ENCODE measurements around the gene PPP4R3A. TPM values are rescaled to one million over a fixed set of nuclear protein-coding genes. Genes with fewer than 3 reads are reported as not detected.
"Not testable (repeated sequence)": the region's sequence is repeated elsewhere in the genome, so short reads cannot be mapped to it uniquely, and the experiment has no call there.

The PPP4R3A gene
- total RNA-seq (2014; rRNA removed; shearing (Covaris generic)) = 65.3 and 67.0 TPM in 2 replicates
- 45.2 and 48.2 TPM in 2 replicates for polyA plus RNA-seq (2015; cell fraction: cytosol; rRNA removed)
- 72.5 and 74.9 TPM in 2 replicates for polyA plus RNA-seq (2015; cell fraction: nucleus; rRNA removed)

DNA sequence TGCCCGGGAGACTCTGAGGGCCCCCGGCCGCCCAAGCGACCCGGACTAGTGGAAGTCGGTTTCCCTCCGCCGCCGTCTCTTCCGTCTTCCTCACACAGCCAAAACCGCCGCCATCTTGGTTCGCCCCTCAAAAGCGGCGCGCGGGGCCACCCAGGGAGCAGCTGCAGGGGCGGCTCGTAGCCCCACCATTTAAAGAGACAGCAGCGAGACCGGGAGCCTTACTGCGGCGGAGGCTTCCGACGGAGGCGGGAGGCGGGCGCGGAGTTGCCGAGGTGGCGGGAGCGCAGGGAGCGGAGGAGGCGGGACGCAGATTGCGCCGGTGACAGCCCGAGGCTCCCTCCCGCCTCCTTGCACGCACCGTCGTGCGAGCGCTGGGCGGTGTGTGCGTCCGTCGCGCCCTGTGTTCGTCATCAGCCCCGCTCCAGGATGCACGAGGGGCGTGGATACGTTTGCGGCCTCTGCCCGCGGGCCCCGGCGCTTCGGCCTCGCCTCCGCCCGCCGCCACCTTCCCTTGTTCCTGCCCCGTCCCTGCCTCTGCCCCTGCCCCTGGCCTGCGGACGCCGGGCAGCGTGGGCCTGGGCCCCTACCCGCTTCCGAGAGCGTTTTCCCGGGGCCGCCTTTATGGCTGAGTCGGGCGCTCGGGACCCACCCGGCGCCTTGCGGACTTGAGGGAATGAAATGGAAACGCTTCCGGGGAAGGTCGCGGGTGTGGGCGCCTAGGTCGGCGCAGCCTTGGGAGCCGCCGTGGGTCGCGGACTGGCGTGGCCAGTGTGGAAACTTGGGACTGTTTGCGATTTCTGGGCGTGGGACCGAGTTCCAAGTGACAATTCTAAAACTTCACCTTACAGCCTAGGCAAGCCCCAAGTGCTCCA, at the start of gene PPP4R3A:
Gene PPP4R3A (minus strand): TSS at position 140 of the 872 bp plus-strand sequence. CDS start 663 bp downstream, outside the sequence.
- peak; percentile 96 for DNase-seq (ENCODE audit: low read depth)

DNA sequence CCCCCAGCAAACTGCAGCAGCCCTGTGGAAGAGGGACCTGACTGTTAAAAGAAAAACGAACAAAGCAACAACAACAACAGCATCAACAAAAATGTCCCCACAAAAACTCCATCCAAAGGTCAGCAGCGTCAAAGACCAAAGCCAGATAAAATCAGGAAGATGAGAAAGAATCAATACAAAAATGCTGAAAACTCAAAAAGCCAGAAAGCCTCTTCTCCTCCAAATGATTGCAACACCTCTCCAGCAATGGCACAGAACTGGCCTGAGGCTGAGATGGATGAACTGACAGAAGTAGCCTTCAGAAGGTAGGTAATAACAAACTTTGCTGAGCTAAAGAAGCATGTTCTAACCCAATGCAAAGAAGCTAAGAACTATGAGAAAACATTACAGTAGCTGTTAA, 45.4 kb upstream of the PPP4R3A start:
- DNase-seq (ENCODE audit: low read depth) = no peak

GRCh38 chr14:91554535-91555332, 44.6 kb upstream of the PPP4R3A start:
- DNase-seq (ENCODE audit: low read depth) = no peak

DNA sequence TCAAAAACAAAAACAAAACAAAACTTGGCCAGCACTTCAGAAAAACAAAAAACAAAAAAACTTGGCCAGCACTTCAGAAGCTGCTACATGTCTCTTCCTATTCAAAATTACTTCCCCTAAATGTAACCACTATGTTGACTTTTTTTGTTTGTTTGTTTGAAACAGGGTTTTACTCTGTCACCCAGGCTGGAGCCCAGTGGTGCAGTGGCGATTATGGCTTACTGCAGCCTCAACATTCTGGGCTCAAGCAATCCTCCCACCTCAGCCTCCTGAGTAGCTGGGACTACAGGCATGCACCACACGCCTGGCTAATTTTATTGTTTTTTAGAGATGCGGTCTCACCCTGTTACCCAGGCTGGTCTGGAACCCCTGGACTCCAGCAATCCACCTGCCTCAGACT, 38.0 kb upstream of the PPP4R3A start:
- DNase-seq (ENCODE audit: low read depth) = no peak

DNA sequence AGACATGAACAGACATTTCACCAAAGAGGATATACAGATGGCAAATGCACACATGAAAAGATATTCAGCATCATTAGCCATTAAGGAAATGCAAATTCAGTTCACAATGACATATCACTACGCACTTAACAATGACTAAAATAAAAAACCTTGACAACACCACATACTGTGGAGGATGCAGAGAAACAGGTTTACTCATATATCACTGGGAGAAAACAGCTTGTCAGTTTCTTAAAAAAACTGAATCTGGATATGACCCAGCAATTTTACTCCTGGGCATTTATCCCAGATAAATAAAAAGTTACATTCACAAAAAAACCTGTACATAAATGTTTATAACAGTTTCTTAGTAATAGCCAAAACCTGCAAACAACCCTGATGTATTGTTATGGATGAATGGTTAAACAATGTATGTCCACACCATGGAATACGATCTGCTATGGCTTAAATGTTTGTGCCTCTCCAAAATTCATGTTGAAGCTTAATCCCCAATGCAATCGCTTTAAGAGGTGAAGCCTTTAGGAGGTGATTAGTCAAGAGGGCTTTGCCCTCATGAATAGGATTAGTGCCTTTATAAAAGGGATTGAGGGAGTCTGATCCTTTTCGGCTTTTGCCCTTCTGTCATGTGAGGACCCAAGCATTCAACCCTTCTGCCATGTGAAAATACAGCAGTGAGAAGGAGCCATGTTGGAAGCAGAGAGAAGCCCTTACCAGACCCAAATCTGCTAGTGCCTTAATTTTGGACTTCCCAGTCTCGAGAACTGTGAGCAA, 36.0 kb upstream of the PPP4R3A start:
- no peak for DNase-seq (ENCODE audit: low read depth)

DNA sequence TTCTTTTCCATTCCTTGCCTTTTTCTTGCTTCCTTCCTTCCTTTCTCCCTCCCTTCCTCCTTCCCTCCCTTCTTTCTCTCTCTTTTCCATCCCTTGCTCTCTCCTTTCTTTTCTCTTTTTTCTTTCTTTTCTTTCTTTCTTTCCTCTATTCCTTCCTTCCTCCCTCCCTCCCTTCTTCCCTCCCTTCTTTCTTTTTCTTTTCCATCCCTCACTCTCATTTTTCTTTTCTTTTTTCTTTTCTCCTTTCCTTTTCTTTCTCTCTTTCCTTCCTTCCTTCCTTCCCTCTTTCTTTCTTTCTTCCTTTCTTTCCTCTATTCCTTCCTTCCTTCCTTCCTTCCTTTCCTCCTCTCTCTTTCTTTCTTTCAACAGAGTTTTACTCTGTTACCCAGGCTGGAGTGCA, 35.1 kb upstream of the PPP4R3A start:
- DNase-seq (ENCODE audit: low read depth) = no peak

GRCh38 chr14:91536327-91536726, 26.2 kb upstream of the PPP4R3A start:
- DNase-seq (ENCODE audit: low read depth) = no peak

GRCh38 chr14:91534059-91534458, 23.9 kb upstream of the PPP4R3A start:
- not testable (repeated sequence) for DNase-seq (ENCODE audit: low read depth)

GRCh38 chr14:91533623-91534022, 23.5 kb upstream of the PPP4R3A start:
- no peak for DNase-seq (ENCODE audit: low read depth)

DNA sequence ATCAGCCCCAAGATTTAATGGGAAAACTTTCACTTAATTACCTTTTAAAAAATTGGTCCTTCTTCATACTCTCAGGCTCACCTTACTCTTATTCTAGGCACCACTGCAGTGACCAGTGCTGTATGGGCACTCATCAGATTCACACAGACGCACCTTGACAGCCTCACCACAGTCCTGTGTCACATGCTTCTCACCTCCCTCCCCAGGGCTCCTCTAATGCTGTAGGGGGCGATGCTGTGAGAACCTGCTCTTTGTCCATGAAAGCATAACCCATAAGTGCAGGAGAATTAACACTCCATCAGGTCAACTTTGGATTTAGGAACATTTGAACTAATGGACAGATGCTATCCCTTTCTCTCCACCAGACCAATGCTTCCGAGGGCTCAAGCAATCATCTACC, 13.9 kb upstream of the PPP4R3A start:
- no peak for DNase-seq (ENCODE audit: low read depth)

DNA sequence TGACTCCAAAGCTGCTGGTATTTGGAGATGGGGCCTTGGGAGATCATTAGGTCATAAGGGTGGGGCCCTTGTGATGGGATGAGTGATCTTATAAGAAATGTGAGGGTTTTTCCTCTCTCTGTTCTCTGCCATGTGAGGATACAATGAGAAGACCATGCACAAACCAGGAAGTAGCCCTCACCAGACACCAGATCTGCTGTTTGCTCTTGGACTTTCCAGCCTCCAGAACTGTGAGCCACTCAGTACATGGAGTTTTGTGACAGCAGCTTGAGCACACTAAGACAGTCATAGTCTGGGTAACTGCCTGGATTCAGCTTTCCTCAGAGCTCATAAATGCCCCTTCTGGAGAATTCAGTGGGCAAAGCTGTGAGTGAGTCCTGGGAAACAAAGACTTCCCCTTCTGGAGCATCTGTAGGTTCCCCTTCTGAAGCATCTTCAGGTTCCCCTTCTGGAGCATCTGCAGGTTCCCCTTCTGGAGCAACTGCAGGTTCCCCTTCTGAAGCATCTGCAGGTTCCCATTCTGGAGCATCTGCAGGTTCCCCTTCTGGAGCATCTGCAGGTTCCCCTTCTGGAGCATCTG, 11.0 kb upstream of the PPP4R3A start:
- no peak for DNase-seq (ENCODE audit: low read depth)

DNA sequence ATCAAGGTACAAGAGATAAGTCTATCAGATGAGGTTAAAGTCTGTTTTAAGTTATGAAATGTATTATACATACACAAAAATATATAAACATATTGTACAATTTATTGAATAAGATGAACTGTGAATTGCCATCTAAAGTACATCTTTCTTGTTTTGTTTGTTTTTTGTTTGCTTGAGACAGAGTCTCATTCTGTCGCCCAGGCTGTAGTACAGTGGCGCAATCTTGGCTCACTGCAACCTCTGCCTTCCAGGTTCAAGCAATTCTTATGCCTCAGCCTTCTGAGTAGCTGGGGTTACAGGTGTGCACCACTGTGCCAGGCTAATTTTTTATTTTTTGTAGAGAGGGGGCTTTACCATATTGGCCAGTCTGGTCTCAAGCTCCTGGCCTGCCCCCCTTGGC, 10.0 kb upstream of the PPP4R3A start:
- DNase-seq (ENCODE audit: low read depth) = no peak

- no peak for DNase-seq (ENCODE audit: low read depth)
Measured at GRCh38 chr14:91519239-91520036, 9.3 kb upstream of the PPP4R3A start.

DNA sequence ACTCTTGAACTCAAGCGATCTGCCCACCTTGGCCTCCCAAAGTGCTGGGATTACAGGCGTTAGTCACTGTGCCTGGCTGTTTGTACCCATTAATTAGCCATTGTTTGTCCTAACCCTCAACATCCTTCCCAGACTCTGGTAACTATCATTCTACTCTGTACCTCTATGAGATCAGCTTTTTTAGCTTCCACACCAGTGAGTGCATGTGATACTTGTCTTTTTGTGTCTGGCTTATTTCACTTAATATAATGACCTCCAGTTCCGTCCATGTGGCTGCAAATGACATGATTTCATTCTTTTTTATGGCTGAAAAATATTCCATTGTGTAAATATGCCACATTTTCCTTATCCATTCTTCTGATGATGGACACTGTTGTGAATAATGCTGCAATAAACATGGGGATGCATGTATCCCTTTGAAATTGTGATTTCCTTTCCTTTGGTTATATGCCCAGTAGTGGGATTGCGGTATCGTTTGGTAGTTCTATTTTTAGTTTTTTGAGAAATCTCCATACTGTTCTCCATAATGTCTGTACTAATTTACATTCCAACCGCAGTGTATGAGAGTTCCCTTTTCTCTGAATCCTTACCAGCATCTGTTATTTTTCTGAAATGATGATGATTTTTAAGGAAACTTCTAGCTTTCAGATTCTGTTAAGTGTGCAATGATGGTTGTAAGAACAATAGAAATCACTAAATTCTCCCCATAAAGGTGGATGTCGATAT, 6.7 kb upstream of the PPP4R3A start:
- DNase-seq (ENCODE audit: low read depth) = no peak

DNA sequence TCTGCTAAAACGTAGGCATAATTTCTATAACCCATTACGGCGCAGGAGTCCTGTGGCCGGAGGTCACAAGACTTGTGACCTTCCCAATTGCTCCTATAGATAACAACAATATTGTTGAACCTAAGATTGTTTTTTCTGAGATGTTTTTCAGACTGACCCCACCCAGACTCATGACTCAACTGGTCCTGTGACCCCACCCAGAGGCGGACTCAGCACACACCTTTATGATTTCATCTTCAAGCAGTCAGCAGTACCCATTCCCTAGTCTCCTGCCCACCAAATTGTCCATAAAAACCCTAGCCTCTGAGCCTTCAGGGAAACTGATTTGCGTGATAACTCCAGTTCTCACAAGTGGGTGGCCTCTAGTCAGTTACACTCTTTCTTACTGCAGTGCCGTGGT, 5.9 kb upstream of the PPP4R3A start:
- no peak for DNase-seq (ENCODE audit: low read depth)

DNA sequence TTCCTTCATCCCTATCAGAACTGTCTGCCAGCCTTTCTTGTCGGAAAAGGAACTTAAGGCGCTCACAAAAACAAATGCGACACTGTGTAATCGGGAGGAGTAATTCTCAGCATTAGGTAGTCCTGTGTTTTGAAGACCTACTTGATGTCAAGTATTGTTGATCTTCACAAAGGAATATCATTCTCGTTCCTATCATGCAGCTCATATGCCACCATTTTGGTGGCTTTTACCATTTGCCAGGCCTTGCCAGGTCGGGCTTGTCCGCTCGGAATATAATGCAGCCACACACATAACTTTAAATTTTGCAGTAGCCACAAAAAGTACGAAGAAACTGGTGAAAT, 903 bp upstream of the PPP4R3A start:
- DNase-seq (ENCODE audit: low read depth) = no peak

DNA sequence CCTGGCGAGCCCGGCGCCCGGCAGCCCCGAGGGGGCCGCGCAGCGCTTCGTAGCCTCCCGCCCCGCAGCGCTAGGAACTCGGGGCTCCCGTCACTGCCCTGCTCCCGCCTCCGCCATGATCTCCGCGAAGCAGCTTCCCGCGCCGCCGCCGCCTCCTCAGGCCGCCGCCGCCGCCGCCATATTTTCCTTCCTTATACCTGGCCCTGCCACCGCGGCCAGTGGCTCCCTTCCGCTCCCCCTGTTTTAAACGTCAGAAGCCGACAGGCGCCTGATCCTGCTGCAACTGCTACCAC, 286 bp downstream of the PPP4R3A start:
- DNase-seq (ENCODE audit: low read depth) = no peak

DNA sequence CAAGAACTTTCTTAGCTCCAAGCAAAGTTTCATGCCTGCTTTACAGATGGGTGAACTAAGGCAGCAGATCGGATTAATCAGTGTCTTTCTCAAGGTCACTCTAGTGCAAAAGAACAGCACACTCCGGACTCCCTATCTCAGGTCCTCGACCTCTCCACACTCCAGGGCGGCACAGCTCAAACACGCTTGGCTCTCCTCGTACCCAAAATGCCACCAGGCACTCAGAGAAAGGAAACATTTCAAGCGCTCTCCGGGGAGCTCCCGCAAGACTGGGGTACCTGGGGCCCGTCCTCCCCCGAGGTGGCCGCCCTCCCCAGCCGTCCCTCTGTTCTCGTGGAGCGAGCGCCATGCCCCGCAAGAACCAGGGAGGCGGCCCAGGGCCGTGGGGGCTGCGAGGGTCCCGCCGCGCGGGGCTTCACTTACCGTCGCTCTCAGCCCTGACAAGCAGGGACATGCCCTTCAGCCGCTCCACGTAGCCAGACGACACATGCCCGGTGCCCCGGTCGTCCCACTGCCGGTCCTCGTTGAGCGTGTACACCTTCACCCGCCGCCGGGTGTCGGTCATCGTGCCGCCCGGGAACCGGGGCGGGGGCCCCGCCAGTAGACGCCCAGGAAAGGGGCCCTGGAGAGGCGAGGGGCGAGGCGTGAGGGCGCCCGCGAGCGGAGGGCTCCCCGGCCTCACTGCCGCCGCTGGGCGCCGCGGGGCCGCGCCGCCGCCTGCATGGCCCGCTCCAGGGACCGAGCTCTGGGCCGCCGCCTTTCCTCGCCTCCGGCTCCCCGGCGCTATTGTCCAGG, 830 bp downstream of the PPP4R3A start:
- DNase-seq (ENCODE audit: low read depth) = peak; percentile 24

DNA sequence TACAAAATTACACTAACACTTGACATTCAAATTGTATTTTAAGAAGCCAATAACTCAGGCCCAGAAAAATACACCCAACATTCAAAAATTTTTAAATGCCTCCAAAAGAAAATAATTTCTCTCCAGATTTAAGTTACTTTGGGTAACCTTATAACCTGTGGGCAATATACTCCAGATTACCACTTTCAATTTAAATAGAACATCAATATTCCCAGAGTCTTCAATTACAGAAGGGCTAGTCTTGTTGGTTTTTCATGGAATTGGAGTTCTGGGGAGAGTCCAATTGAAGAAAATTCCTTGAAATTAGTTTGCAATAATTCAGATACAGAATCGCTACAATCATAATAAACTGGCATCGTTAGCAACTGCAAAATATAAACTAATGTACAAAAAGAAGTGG, 2.0 kb downstream of the PPP4R3A start:
- DNase-seq (ENCODE audit: low read depth) = no peak

All from HT1080 (cell line).